Measurements from ENCODE around the gene ZNF549.
"Not testable (repeated sequence)": the region's sequence is repeated elsewhere in the genome, so short reads cannot be mapped to it uniquely, and the experiment has no call there.

- not testable (repeated sequence) for TF ChIP-seq CTCF (IDR thresholded peaks at IDR 0.05; ENCODE audit: poor library complexity); EZH2 (IDR thresholded peaks at IDR 0.05; ENCODE audit: borderline replicate concordance)
Observed at GRCh38 chr19:57488299-57488644, 38.9 kb upstream of the ZNF549 start.

All from hepatocyte (in vitro differentiated cells).